ENCODE results near the gene MID1IP1.

MID1IP1 gene

GRCh38 chrX:38820751-38821150 lies 19.5 kb downstream of the MID1IP1 start:
- no peak for TF ChIP-seq JUND (IDR thresholded peaks at IDR 0.05; ENCODE audit: low read depth)
- in situ Hi-C loops (cut with HindIII; ENCODE audit: low pct_unique_long_range_greater_than_20kb, low sequenced_read_pairs) = no loop called here
- DNase-seq (ENCODE audit: low read depth in 1 of 2, low spot score in 1 of 2) = no peak

- TF ChIP-seq JUND (IDR thresholded peaks at IDR 0.05; ENCODE audit: low read depth) = no peak
- in situ Hi-C loops (cut with HindIII; ENCODE audit: low pct_unique_long_range_greater_than_20kb, low sequenced_read_pairs) = no loop called here
- DNase-seq (ENCODE audit: low read depth in 1 of 2, low spot score in 1 of 2) = no peak
Observed at GRCh38 chrX:38824176-38824575, 22.9 kb downstream of the MID1IP1 start.

GRCh38 chrX:38831949-38832348 lies 30.7 kb downstream of the MID1IP1 start:
- in situ Hi-C loops (cut with HindIII; ENCODE audit: low pct_unique_long_range_greater_than_20kb, low sequenced_read_pairs) = no loop called here
- no peak for DNase-seq (ENCODE audit: low read depth in 1 of 2, low spot score in 1 of 2)
- TF ChIP-seq JUND (IDR thresholded peaks at IDR 0.05; ENCODE audit: low read depth) = no peak

- in situ Hi-C loops (cut with HindIII; ENCODE audit: low pct_unique_long_range_greater_than_20kb, low sequenced_read_pairs) = no loop called here
- DNase-seq (ENCODE audit: low read depth in 1 of 2, low spot score in 1 of 2) = no peak
- no peak for TF ChIP-seq JUND (IDR thresholded peaks at IDR 0.05; ENCODE audit: low read depth)
Observed at GRCh38 chrX:38837389-38837788, 36.1 kb downstream of the MID1IP1 start.

GRCh38 chrX:38839277-38839676 lies 38.0 kb downstream of the MID1IP1 start:
- in situ Hi-C loops (cut with HindIII; ENCODE audit: low pct_unique_long_range_greater_than_20kb, low sequenced_read_pairs) = no loop called here
- DNase-seq (ENCODE audit: low read depth in 1 of 2, low spot score in 1 of 2) = no peak
- TF ChIP-seq JUND (IDR thresholded peaks at IDR 0.05; ENCODE audit: low read depth) = no peak

- in situ Hi-C loops (cut with HindIII; ENCODE audit: low pct_unique_long_range_greater_than_20kb, low sequenced_read_pairs) = no loop called here
- no peak for TF ChIP-seq JUND (IDR thresholded peaks at IDR 0.05; ENCODE audit: low read depth)
- DNase-seq (ENCODE audit: low read depth in 1 of 2, low spot score in 1 of 2) = no peak
Observed at GRCh38 chrX:38839944-38840343, 38.7 kb downstream of the MID1IP1 start.

- in situ Hi-C loops (cut with HindIII; ENCODE audit: low pct_unique_long_range_greater_than_20kb, low sequenced_read_pairs) = no loop called here
- TF ChIP-seq JUND (IDR thresholded peaks at IDR 0.05; ENCODE audit: low read depth) = no peak
- no peak for DNase-seq (ENCODE audit: low read depth in 1 of 2, low spot score in 1 of 2)
Observed at GRCh38 chrX:38841750-38842149, 40.5 kb downstream of the MID1IP1 start.

- no peak for DNase-seq (ENCODE audit: low read depth in 1 of 2, low spot score in 1 of 2)
- in situ Hi-C loops (cut with HindIII; ENCODE audit: low pct_unique_long_range_greater_than_20kb, low sequenced_read_pairs) = no loop called here
- no peak for TF ChIP-seq JUND (IDR thresholded peaks at IDR 0.05; ENCODE audit: low read depth)
Observed at GRCh38 chrX:38845426-38845825, 44.2 kb downstream of the MID1IP1 start.

- no peak for DNase-seq (ENCODE audit: low read depth in 1 of 2, low spot score in 1 of 2)
- no peak for TF ChIP-seq JUND (IDR thresholded peaks at IDR 0.05; ENCODE audit: low read depth)
- in situ Hi-C loops (cut with HindIII; ENCODE audit: low pct_unique_long_range_greater_than_20kb, low sequenced_read_pairs) = no loop called here
Observed at GRCh38 chrX:38847206-38847902, 46.1 kb downstream of the MID1IP1 start.

GRCh38 chrX:38847903-38848230 lies 46.6 kb downstream of the MID1IP1 start:
- TF ChIP-seq JUND (IDR thresholded peaks at IDR 0.05; ENCODE audit: low read depth) = no peak
- in situ Hi-C loops (cut with HindIII; ENCODE audit: low pct_unique_long_range_greater_than_20kb, low sequenced_read_pairs) = no loop called here
- no peak for DNase-seq (ENCODE audit: low read depth in 1 of 2, low spot score in 1 of 2)

- TF ChIP-seq JUND (IDR thresholded peaks at IDR 0.05; ENCODE audit: low read depth) = no peak
- no peak for DNase-seq (ENCODE audit: low read depth in 1 of 2, low spot score in 1 of 2)
- in situ Hi-C loops (cut with HindIII; ENCODE audit: low pct_unique_long_range_greater_than_20kb, low sequenced_read_pairs) = no loop called here
Observed at GRCh38 chrX:38848671-38849455, 47.6 kb downstream of the MID1IP1 start.

GRCh38 chrX:38850807-38851544 lies 49.7 kb downstream of the MID1IP1 start:
- in situ Hi-C loops (cut with HindIII; ENCODE audit: low pct_unique_long_range_greater_than_20kb, low sequenced_read_pairs) = no loop called here
- no peak for DNase-seq (ENCODE audit: low read depth in 1 of 2, low spot score in 1 of 2)
- no peak for TF ChIP-seq JUND (IDR thresholded peaks at IDR 0.05; ENCODE audit: low read depth)

- in situ Hi-C loops (cut with HindIII; ENCODE audit: low pct_unique_long_range_greater_than_20kb, low sequenced_read_pairs) = no loop called here
- TF ChIP-seq JUND (IDR thresholded peaks at IDR 0.05; ENCODE audit: low read depth) = no peak
Observed at GRCh38 chrX:38854305-38854704, 53.0 kb downstream of the MID1IP1 start.

More at GRCh38 chrX:38854305-38854704, 53.0 kb downstream of the MID1IP1 start:
- no peak for DNase-seq (ENCODE audit: low read depth in 1 of 2, low spot score in 1 of 2)
